GM18511 (cell line): ENCODE data around the gene ZNF274.
A peak's percentile ranks its signal among the peaks of the same experiment; 100 is the strongest.
"Not testable (repeated sequence)": the region's sequence is repeated elsewhere in the genome, so short reads cannot be mapped to it uniquely, and the experiment has no call there.

Experiments used
- ATAC-seq: cut with Tn5 transposase; IDR thresholded peaks from one replicate; pipeline ENCODE4 v1.9.1; 2021; ENCODE audit warnings: mild to moderate bottlenecking, moderate library complexity; ENCODE audit not compliant: unreplicated experiment

ZNF274 gene

GRCh38 chr19:58209577-58209976, 26.7 kb downstream of the ZNF274 start:
- ATAC-seq = no peak

GRCh38 chr19:58212336-58213074, 29.6 kb downstream of the ZNF274 start:
- ATAC-seq = no peak

GRCh38 chr19:58213075-58213369, 30.2 kb downstream of the ZNF274 start:
- ATAC-seq = no peak

- ATAC-seq = no peak
These were observed 34.2 kb downstream of the ZNF274 start for GRCh38 chr19:58217069-58217481.

- ATAC-seq = no peak
These were observed 34.9 kb downstream of the ZNF274 start for GRCh38 chr19:58217607-58218391.

GRCh38 chr19:58218899-58219298, 36.0 kb downstream of the ZNF274 start:
- ATAC-seq = no peak

GRCh38 chr19:58227964-58228584, 45.2 kb downstream of the ZNF274 start:
- ATAC-seq = peak; percentile 2

GRCh38 chr19:58228585-58229254, 45.9 kb downstream of the ZNF274 start, which contains the start of gene ZNF544:
Gene ZNF544, plus strand, starts transcription at chr19:58228914. Its CDS starts 15,110 bp downstream, at chr19:58244024.
- peak; percentile 97 for ATAC-seq

- no peak for ATAC-seq
These were observed 46.4 kb downstream of the ZNF274 start for GRCh38 chr19:58229255-58229639.

- ATAC-seq = no peak
These were observed 54.5 kb downstream of the ZNF274 start for GRCh38 chr19:58237324-58237723.

- no peak for ATAC-seq
These were observed 60.5 kb downstream of the ZNF274 start for GRCh38 chr19:58243351-58243750.

- ATAC-seq = no peak
These were observed 66.0 kb downstream of the ZNF274 start for GRCh38 chr19:58248886-58249285.

GRCh38 chr19:58252102-58252685, 69.3 kb downstream of the ZNF274 start:
- ATAC-seq = no peak

- not testable (repeated sequence) for ATAC-seq
These were observed 75.4 kb downstream of the ZNF274 start for GRCh38 chr19:58258259-58258658.

GRCh38 chr19:58261600-58261967, 78.7 kb downstream of the ZNF274 start:
- ATAC-seq = no peak

GRCh38 chr19:58261968-58262921, 79.4 kb downstream of the ZNF274 start:
- no peak for ATAC-seq

GRCh38 chr19:58262922-58263296, 80.0 kb downstream of the ZNF274 start:
- ATAC-seq = no peak
